ENCODE data around the gene MAVS. TPM values are rescaled to one million over a fixed set of nuclear protein-coding genes. Genes with fewer than 3 reads are reported as not detected.

Gene MAVS
- total RNA-seq, 1 donor from 2014 or later = 35.2 TPM

DNA sequence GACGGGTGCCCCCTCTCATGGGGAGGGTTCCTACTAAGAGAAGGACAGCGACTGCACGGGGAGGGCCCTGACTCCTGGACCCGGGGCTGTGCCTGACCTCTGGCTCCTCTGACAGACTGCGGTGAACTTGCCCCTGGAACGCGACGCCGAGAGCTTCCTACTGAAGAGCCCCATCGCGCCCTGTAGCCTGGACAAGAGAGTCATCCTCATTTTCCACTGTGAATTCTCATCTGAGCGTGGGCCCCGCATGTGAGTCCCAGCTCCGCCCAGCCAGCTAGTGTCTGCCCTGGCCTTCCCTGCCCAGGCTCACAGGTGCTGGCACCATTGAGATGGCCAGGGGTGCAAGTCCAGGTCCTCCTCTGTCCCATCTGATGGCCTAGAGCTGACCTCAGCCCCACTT, 43.3 kb upstream of the MAVS start:
- H3K36me3 ChIP-seq = peaks cover 49 to 52% of the 10 kb centered on the region in 2 donors
- no peak overlapping the region for H3K4me3 ChIP-seq
- no peak overlapping the region for H3K27ac ChIP-seq
- no peaks in the 10 kb centered on the region for H3K27me3 ChIP-seq
- TF ChIP-seq, protein P1, sequence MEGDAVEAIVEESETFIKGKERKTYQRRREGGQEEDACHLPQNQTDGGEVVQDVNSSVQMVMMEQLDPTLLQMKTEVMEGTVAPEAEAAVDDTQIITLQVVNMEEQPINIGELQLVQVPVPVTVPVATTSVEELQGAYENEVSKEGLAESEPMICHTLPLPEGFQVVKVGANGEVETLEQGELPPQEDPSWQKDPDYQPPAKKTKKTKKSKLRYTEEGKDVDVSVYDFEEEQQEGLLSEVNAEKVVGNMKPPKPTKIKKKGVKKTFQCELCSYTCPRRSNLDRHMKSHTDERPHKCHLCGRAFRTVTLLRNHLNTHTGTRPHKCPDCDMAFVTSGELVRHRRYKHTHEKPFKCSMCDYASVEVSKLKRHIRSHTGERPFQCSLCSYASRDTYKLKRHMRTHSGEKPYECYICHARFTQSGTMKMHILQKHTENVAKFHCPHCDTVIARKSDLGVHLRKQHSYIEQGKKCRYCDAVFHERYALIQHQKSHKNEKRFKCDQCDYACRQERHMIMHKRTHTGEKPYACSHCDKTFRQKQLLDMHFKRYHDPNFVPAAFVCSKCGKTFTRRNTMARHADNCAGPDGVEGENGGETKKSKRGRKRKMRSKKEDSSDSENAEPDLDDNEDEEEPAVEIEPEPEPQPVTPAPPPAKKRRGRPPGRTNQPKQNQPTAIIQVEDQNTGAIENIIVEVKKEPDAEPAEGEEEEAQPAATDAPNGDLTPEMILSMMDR (IDR thresholded peaks at IDR 0.05) = no peak
- H3K4me1 ChIP-seq = peaks cover 22 to 31% of the 10 kb centered on the region in 2 donors
- H3K9me3 ChIP-seq = peaks cover 0 to 3% of the 10 kb centered on the region in 2 donors
- intact Hi-C loops (cut with DNase I) = no loop called here
- no peak for DNase-seq (ENCODE audit: low spot score in 2 of 2)

DNA sequence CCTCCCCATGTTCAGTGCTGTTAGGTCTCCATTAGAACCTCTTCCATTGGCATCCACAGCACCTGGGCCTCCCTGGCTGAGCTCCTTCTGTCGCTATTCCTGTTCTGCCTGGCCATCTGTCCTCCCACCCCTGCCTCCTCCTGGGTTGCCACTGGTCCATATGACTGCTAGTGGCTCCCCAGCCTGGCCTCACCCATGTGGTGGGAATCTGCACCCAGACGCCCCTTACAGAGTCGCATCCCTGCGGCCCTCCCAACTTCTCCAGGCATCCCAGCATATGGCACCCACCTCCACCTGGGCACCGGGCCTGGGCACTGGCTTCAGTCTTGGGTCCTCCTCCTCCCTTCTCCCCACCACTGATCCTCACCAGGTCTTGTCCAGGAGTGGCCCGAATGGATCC, 42.8 kb upstream of the MAVS start:
- H3K27ac ChIP-seq = no peak overlapping the region
- H3K4me3 ChIP-seq = no peak overlapping the region
- H3K9me3 ChIP-seq = peaks cover 0 to 3% of the 10 kb centered on the region in 2 donors
- intact Hi-C loops (cut with DNase I) = no loop called here
- TF ChIP-seq, protein P1 (IDR thresholded peaks at IDR 0.05) = no peak
- no peaks in the 10 kb centered on the region for H3K27me3 ChIP-seq
- H3K36me3 ChIP-seq = peaks cover 49 to 52% of the 10 kb centered on the region in 2 donors
- no peak for DNase-seq (ENCODE audit: low spot score in 2 of 2)
- peaks cover 20 to 29% of the 10 kb centered on the region in 2 donors for H3K4me1 ChIP-seq

DNA sequence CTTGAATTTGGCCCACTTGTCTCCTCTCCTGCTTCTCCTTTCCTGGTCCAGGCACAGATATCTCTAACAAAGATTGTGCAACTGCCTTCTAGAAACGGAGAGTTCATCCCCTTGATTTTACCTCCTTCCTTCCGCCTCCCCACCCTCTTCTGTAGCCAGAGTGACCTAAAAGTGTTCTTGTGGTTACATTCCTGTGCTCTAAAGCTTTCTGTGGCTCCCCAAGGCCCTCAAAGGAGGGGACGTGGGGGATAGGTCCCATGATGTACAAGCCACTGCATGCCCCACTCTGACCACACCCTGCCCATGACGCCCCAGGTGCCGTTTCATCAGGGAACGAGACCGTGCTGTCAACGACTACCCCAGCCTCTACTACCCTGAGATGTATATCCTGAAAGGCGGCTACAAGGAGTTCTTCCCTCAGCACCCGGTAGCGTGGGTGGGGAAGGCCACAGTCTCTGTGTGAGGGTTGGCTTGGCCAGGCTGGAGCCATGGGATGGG, 42.3 kb upstream of the MAVS start:
- TF ChIP-seq, protein P1 (IDR thresholded peaks at IDR 0.05) = no peak
- H3K4me3 ChIP-seq = no peak overlapping the region
- no peak for DNase-seq (ENCODE audit: low spot score in 2 of 2)
- H3K36me3 ChIP-seq = peaks cover 49 to 52% of the 10 kb centered on the region in 2 donors
- H3K9me3 ChIP-seq = peaks cover 0 to 3% of the 10 kb centered on the region in 2 donors
- intact Hi-C loops (cut with DNase I) = no loop called here
- H3K4me1 ChIP-seq = peaks cover 18 to 29% of the 10 kb centered on the region in 2 donors
- no peaks in the 10 kb centered on the region for H3K27me3 ChIP-seq
- peak overlapping the region in 1 of 2 donors; percentile 29 for H3K27ac ChIP-seq

- Histone ChIP-seq H3K27me3 (no peaks in the 10 kb centered on the region), H3K36me3 (peaks cover 49 to 52% of the 10 kb centered on the region in 2 donors), H3K9me3 (peaks cover 0 to 3% of the 10 kb centered on the region in 2 donors), H3K4me3 (no peak overlapping the region), H3K4me1 (peaks cover 18 to 29% of the 10 kb centered on the region in 2 donors), H3K27ac (peak overlapping the region; percentile 94 to 97)
- DNase-seq (ENCODE audit: low spot score in 2 of 2) = no peak
- TF ChIP-seq, protein P1 (IDR thresholded peaks at IDR 0.05) = no peak
- intact Hi-C loops (cut with DNase I) = no loop called here
These were observed 41.9 kb upstream of the MAVS start for GRCh38 chr20:3804781-3805180.

- intact Hi-C loops (cut with DNase I) = loop anchor here (1.0 kb wide), 1 partner anchor 12 kb away; the partner anchor contains the start of gene CDC25B
- H3K36me3 ChIP-seq = peaks cover 15 to 19% of the 10 kb centered on the region in 2 donors
- H3K4me1 ChIP-seq = peaks cover 25 to 46% of the 10 kb centered on the region in 2 donors
- DNase-seq (ENCODE audit: low spot score in 2 of 2) = no peak
- H3K27ac ChIP-seq = peak overlapping the region; percentile 94 to 97
- peaks cover 0 to 3% of the 10 kb centered on the region in 2 donors for H3K9me3 ChIP-seq
- peak overlapping the region in 1 of 2 donors; percentile 5 for H3K4me3 ChIP-seq
- H3K27me3 ChIP-seq = no peaks in the 10 kb centered on the region
- TF ChIP-seq, protein P1 (IDR thresholded peaks at IDR 0.05) = no peak
These were observed 38.1 kb upstream of the MAVS start for GRCh38 chr20:3808544-3808943.
